GM23338 (cell line): Measurements from ENCODE around the gene TCL1A. TPM values are rescaled to one million over a fixed set of nuclear protein-coding genes. Genes with fewer than 3 reads are reported as not detected.
A peak's percentile ranks its signal among the peaks of the same experiment; 100 is the strongest.

ENCODE experiments used
- ATAC-seq: fragments of 200-7000 bp; cut with Tn5 transposase; 3 replicates; pipeline ENCODE4 v1.9.1; 2020
- DNase-seq: peaks from one replicate; pipeline ENCODE4 v3.0.0-alpha.2; 2015; ENCODE audit warnings: low spot score
- H2AFZ ChIP-seq: fragments of 200-600 bp; sonication (generic); 2 replicates; pipeline ENCODE4 v1.8.0; 2016; ENCODE audit warnings: antibody characterized with exemption, mild to moderate bottlenecking, moderate library complexity
- H3F3A ChIP-seq: fragments of 200-600 bp; sonication (generic); replicated peaks from 2 replicates; pipeline ENCODE4 v1.8.0; 2017; ENCODE audit warnings: antibody characterized with exemption, mixed run types, low read depth
- H3K27ac ChIP-seq: fragments of 200-600 bp; sonication (generic); 2 replicates; pipeline ENCODE4 v1.6.1; 2016; ENCODE audit warnings: low read depth
- H3K27me3 ChIP-seq: fragments of 200-600 bp; sonication (generic); 2 replicates; pipeline ENCODE4 v1.8.0; 2016; ENCODE audit warnings: mild to moderate bottlenecking, mixed run types, moderate library complexity; ENCODE audit not compliant: insufficient read depth
- H3K36me3 ChIP-seq: fragments of 200-600 bp; sonication (generic); 2 replicates; pipeline ENCODE4 v1.8.0; 2016; ENCODE audit warnings: mild to moderate bottlenecking; ENCODE audit not compliant: insufficient read depth
- H3K4me1 ChIP-seq: fragments of 200-600 bp; sonication (generic); 2 replicates; pipeline ENCODE4 v1.8.0; 2016; ENCODE audit warnings: mild to moderate bottlenecking, moderate library complexity; ENCODE audit not compliant: insufficient read depth
- H3K4me2 ChIP-seq: fragments of 200-600 bp; sonication (generic); 2 replicates; pipeline ENCODE4 v1.7.1; 2017; ENCODE audit warnings: mixed run types
- H3K4me3 ChIP-seq: fragments of 200-600 bp; sonication (generic); 2 replicates; pipeline ENCODE4 v1.6.1; 2016; ENCODE audit warnings: mixed run types
- H3K79me2 ChIP-seq: fragments of 200-600 bp; sonication (generic); replicated peaks from 2 replicates; pipeline ENCODE4 v1.8.0; 2017; ENCODE audit warnings: mild to moderate bottlenecking; ENCODE audit not compliant: insufficient read depth
- H3K9me2 ChIP-seq: fragments of 200-600 bp; sonication (generic); 2 replicates; pipeline ENCODE4 v1.8.0; 2017; ENCODE audit not compliant: insufficient read depth
- H4K20me1 ChIP-seq: fragments of 200-600 bp; sonication (generic); replicated peaks from 2 replicates; pipeline ENCODE4 v1.8.0; 2017; ENCODE audit warnings: mild to moderate bottlenecking; ENCODE audit not compliant: insufficient read depth
- H3K27ac Mint-ChIP-seq: 2 replicates; pipeline ENCODE4 v1.8.0; 2020; ENCODE audit warnings: inconsistent platforms, mild to moderate bottlenecking, moderate library complexity, mixed read lengths
- H3K27me3 Mint-ChIP-seq: 3 replicates; pipeline ENCODE4 v1.8.0; 2022; ENCODE audit warnings: low read depth, mild to moderate bottlenecking, moderate library complexity, mixed read lengths, inconsistent platforms; ENCODE audit not compliant: insufficient read depth, poor library complexity
- H3K36me3 Mint-ChIP-seq: 3 replicates; pipeline ENCODE4 v1.8.0; 2021; ENCODE audit warnings: low read depth, mild to moderate bottlenecking, inconsistent platforms, moderate library complexity, mixed read lengths
- H3K4me1 Mint-ChIP-seq: 3 replicates; pipeline ENCODE4 v1.8.0; 2020; ENCODE audit warnings: mild to moderate bottlenecking, inconsistent platforms, mixed read lengths
- H3K4me3 Mint-ChIP-seq: 3 replicates; pipeline ENCODE4 v1.8.0; 2021; ENCODE audit warnings: moderate library complexity, mild to moderate bottlenecking, inconsistent platforms, mixed read lengths
- H3K9me3 Mint-ChIP-seq: 3 replicates; pipeline ENCODE4 v1.8.0; 2020; ENCODE audit warnings: moderate library complexity, mild to moderate bottlenecking, inconsistent platforms, mixed read lengths
- CREB1 ChIP-seq: fragments of 250-450 bp; sonication (Bioruptor Pico); IDR thresholded peaks from 2 replicates; pipeline ENCODE4 v1.5.0; 2020; ENCODE audit warnings: low read depth, mild to moderate bottlenecking, moderate library complexity
- EZH2 ChIP-seq: fragments of 200-600 bp; sonication (generic); IDR thresholded peaks from one replicate; pipeline ENCODE4 v1.8.0; 2017; ENCODE audit warnings: antibody characterized with exemption, mild to moderate bottlenecking, low read depth; ENCODE audit not compliant: unreplicated experiment
- EZH2phosphoT487 ChIP-seq: fragments of 200-600 bp; sonication (generic); IDR thresholded peaks from one replicate; pipeline ENCODE4 v1.8.1; 2018; ENCODE audit warnings: antibody characterized with exemption; ENCODE audit not compliant: unreplicated experiment
- JUNB ChIP-seq: IDR thresholded peaks from one replicate; pipeline ENCODE4 v1.6.1; 2016; ENCODE audit warnings: antibody characterized with exemption; ENCODE audit not compliant: unreplicated experiment
- NANOG ChIP-seq: IDR thresholded peaks from 2 replicates; pipeline ENCODE4 v1.6.1; 2016; ENCODE audit warnings: antibody characterized with exemption, borderline replicate concordance
- POLR2AphosphoS5 ChIP-seq: IDR thresholded peaks from 2 replicates; pipeline ENCODE4 v1.6.1; 2016; ENCODE audit warnings: antibody characterized with exemption, low read depth
- STAT1 ChIP-seq: IDR thresholded peaks from one replicate; pipeline ENCODE4 v1.6.1; 2016; ENCODE audit warnings: antibody characterized with exemption; ENCODE audit not compliant: unreplicated experiment
- ZNF331 ChIP-seq: fragments of 250-450 bp; sonication (Bioruptor Pico); IDR thresholded peaks from 2 replicates; pipeline ENCODE4 v1.5.0; 2020; ENCODE audit warnings: low read depth, mild to moderate bottlenecking, moderate library complexity
- polyA plus RNA-seq: library from polyadenylated mRNA; unstranded; fragments of >200 nt; fragmentation: Nextera tagmentation; extraction: Ambion mirVana; gene quantifications from 2 replicates; pipeline ENCODE4 v1.2.1, GENCODE V29; 2016
- total RNA-seq: library from RNA; depleted of rRNA; stranded (reverse); fragments of >200 nt; shearing (Covaris generic); gene quantifications from 2 replicates; pipeline ENCODE4 v1.2.3, GENCODE V29; 2014
- TF ChIP-seq, protein P1 (sequence below): IDR thresholded peaks from one replicate; pipeline ENCODE4 v1.6.1; 2018; ENCODE audit warnings: antibody characterized with exemption; ENCODE audit not compliant: unreplicated experiment
- TF ChIP-seq, protein P2 (sequence below): IDR thresholded peaks from 2 replicates; pipeline ENCODE4 v1.6.1; 2016; ENCODE audit warnings: antibody characterized with exemption
- TF ChIP-seq, protein P3 (sequence below): fragments of 250-450 bp; sonication (Bioruptor Pico); IDR thresholded peaks from 2 replicates; pipeline ENCODE4 v1.5.0; 2020; ENCODE audit warnings: mild to moderate bottlenecking, moderate library complexity

TCL1A gene
- total and polyA plus RNA-seq, 2 experiments from 2014 or later = 3.6 to 5.3 TPM

DNA sequence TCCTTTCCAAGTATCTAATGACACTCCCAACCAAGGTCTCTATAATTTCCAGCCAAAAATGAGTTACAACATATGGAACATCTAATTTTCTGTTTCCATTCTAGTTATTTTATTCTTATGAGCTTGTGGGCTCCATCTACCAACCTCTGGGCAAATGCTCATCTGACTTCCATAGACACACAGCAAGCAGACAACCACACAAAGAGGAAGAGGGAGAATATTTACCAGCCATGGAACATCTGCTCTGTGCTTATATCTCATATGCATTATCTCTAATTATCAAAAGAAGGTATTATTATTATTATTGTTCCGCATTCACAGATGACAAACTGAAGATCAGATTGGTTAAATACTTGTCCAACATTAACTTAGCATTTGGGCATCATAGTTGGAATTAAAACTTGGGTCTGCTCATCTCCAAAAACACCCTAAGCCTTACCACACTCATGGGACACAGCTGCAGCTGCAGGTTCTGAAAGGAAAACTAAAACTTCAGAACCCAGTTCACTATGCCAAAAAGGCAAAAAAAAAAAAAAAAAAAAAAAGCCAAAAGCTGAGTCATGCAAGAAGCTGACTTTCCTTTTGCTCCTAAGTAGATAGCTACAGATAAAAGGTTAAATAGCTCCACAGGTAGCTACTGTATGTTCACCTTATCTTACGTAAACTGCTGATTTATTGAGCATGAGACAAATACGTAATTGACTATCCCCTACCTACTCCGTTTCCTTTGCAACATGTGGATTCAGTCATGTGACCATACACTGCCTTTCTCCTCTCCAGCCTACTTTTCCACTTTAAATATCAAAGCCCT is 51.3 kb downstream of the TCL1A start:
- H3K4me1 Mint-ChIP-seq = peaks cover 33% of the 10 kb centered on the region
- TF ChIP-seq ZNF331 = no peak
- no peak for TF ChIP-seq POLR2AphosphoS5
- TF ChIP-seq EZH2 = no peak
- TF ChIP-seq CREB1 = no peak
- TF ChIP-seq STAT1 = no peak
- TF ChIP-seq, protein P1, sequence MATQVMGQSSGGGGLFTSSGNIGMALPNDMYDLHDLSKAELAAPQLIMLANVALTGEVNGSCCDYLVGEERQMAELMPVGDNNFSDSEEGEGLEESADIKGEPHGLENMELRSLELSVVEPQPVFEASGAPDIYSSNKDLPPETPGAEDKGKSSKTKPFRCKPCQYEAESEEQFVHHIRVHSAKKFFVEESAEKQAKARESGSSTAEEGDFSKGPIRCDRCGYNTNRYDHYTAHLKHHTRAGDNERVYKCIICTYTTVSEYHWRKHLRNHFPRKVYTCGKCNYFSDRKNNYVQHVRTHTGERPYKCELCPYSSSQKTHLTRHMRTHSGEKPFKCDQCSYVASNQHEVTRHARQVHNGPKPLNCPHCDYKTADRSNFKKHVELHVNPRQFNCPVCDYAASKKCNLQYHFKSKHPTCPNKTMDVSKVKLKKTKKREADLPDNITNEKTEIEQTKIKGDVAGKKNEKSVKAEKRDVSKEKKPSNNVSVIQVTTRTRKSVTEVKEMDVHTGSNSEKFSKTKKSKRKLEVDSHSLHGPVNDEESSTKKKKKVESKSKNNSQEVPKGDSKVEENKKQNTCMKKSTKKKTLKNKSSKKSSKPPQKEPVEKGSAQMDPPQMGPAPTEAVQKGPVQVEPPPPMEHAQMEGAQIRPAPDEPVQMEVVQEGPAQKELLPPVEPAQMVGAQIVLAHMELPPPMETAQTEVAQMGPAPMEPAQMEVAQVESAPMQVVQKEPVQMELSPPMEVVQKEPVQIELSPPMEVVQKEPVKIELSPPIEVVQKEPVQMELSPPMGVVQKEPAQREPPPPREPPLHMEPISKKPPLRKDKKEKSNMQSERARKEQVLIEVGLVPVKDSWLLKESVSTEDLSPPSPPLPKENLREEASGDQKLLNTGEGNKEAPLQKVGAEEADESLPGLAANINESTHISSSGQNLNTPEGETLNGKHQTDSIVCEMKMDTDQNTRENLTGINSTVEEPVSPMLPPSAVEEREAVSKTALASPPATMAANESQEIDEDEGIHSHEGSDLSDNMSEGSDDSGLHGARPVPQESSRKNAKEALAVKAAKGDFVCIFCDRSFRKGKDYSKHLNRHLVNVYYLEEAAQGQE = no peak
- TF ChIP-seq EZH2phosphoT487 = no peak
- TF ChIP-seq JUNB = no peak
- TF ChIP-seq NANOG = no peak
- TF ChIP-seq, protein P2, sequence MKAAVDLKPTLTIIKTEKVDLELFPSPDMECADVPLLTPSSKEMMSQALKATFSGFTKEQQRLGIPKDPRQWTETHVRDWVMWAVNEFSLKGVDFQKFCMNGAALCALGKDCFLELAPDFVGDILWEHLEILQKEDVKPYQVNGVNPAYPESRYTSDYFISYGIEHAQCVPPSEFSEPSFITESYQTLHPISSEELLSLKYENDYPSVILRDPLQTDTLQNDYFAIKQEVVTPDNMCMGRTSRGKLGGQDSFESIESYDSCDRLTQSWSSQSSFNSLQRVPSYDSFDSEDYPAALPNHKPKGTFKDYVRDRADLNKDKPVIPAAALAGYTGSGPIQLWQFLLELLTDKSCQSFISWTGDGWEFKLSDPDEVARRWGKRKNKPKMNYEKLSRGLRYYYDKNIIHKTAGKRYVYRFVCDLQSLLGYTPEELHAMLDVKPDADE = no peak
- TF ChIP-seq, protein P3, sequence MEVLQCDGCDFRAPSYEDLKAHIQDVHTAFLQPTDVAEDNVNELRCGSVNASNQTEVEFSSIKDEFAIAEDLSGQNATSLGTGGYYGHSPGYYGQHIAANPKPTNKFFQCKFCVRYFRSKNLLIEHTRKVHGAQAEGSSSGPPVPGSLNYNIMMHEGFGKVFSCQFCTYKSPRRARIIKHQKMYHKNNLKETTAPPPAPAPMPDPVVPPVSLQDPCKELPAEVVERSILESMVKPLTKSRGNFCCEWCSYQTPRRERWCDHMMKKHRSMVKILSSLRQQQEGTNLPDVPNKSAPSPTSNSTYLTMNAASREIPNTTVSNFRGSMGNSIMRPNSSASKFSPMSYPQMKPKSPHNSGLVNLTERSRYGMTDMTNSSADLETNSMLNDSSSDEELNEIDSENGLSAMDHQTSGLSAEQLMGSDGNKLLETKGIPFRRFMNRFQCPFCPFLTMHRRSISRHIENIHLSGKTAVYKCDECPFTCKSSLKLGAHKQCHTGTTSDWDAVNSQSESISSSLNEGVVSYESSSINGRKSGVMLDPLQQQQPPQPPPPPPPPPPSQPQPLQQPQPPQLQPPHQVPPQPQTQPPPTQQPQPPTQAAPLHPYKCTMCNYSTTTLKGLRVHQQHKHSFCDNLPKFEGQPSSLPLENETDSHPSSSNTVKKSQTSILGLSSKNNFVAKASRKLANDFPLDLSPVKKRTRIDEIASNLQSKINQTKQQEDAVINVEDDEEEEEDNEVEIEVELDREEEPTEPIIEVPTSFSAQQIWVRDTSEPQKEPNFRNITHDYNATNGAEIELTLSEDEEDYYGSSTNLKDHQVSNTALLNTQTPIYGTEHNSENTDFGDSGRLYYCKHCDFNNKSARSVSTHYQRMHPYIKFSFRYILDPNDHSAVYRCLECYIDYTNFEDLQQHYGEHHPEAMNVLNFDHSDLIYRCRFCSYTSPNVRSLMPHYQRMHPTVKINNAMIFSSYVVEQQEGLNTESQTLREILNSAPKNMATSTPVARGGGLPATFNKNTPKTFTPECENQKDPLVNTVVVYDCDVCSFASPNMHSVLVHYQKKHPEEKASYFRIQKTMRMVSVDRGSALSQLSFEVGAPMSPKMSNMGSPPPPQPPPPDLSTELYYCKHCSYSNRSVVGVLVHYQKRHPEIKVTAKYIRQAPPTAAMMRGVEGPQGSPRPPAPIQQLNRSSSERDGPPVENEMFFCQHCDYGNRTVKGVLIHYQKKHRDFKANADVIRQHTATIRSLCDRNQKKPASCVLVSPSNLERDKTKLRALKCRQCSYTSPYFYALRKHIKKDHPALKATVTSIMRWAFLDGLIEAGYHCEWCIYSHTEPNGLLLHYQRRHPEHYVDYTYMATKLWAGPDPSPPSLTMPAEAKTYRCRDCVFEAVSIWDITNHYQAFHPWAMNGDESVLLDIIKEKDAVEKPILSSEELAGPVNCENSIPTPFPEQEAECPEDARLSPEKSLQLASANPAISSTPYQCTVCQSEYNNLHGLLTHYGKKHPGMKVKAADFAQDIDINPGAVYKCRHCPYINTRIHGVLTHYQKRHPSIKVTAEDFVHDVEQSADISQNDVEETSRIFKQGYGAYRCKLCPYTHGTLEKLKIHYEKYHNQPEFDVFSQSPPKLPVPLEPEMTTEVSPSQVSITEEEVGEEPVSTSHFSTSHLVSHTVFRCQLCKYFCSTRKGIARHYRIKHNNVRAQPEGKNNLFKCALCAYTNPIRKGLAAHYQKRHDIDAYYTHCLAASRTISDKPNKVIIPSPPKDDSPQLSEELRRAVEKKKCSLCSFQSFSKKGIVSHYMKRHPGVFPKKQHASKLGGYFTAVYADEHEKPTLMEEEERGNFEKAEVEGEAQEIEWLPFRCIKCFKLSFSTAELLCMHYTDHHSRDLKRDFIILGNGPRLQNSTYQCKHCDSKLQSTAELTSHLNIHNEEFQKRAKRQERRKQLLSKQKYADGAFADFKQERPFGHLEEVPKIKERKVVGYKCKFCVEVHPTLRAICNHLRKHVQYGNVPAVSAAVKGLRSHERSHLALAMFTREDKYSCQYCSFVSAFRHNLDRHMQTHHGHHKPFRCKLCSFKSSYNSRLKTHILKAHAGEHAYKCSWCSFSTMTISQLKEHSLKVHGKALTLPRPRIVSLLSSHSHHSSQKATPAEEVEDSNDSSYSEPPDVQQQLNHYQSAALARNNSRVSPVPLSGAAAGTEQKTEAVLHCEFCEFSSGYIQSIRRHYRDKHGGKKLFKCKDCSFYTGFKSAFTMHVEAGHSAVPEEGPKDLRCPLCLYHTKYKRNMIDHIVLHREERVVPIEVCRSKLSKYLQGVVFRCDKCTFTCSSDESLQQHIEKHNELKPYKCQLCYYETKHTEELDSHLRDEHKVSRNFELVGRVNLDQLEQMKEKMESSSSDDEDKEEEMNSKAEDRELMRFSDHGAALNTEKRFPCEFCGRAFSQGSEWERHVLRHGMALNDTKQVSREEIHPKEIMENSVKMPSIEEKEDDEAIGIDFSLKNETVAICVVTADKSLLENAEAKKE = no peak
- Histone ChIP-seq H3K4me2 (no peak overlapping the region), H2AFZ (peak overlapping the region; percentile 91), H3K79me2 (no peaks in the 10 kb centered on the region), H3F3A (no peaks in the 10 kb centered on the region), H3K4me3 (no peak overlapping the region), H3K9me2 (0 out of 2 replicates have a peak, but pooled peaks cover 11% of the 10 kb centered on the region), H3K27ac (no peak overlapping the region), H4K20me1 (no peaks in the 10 kb centered on the region), H3K36me3 (no peaks in the 10 kb centered on the region), H3K27me3 (no peaks in the 10 kb centered on the region), H3K4me1 (peaks cover 20% of the 10 kb centered on the region)
- H3K27ac Mint-ChIP-seq = peak overlapping the region; percentile 5; the same call in 1 of the 2 replicates
- H3K9me3 Mint-ChIP-seq = no peaks in the 10 kb centered on the region
- H3K27me3 Mint-ChIP-seq = peaks cover 5% of the 10 kb centered on the region
- no peaks in the 10 kb centered on the region for H3K36me3 Mint-ChIP-seq
- H3K4me3 Mint-ChIP-seq = no peak overlapping the region
- no peak for DNase-seq
- no peak for ATAC-seq
